ENCODE measurements around the gene NBEA. TPM values are rescaled to one million over a fixed set of nuclear protein-coding genes. Genes with fewer than 3 reads are reported as not detected.

NBEA gene
- total and polyA plus RNA-seq, 2 experiments from 2014 or later = 9.1 to 29.1 TPM

DNA sequence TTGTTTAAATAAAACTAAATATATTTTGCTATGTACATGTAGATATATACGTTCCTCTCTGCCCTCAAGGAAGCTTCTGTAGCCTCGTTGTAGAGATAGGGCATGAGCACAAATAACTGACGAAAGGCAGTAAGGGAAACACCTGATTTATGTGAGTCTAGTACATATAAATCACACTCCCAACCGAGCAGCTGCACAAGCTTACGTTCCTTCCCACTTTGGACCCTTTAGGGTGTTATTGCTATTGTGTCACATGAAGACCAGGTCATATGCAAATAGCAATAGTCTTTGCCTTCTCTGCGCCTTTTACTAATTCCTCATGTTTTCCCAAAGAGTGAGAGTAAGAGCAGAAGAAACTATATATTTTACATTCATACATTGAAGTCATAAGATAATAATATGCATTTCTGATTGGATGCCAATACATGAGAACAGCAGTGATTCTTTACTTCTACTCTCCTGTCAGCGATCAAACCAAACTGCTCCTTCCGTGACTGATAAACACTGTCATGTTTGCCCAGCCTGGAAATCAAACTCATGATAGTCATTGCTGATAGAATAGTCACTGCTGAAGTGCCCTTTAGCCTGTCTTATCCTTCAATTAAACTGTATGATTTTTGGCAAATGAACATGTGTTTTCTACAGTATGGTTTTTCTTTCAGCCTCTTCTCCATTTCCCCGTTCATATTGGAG, 661.7 kb downstream of the NBEA start (continued):
- TF ChIP-seq, protein P1, sequence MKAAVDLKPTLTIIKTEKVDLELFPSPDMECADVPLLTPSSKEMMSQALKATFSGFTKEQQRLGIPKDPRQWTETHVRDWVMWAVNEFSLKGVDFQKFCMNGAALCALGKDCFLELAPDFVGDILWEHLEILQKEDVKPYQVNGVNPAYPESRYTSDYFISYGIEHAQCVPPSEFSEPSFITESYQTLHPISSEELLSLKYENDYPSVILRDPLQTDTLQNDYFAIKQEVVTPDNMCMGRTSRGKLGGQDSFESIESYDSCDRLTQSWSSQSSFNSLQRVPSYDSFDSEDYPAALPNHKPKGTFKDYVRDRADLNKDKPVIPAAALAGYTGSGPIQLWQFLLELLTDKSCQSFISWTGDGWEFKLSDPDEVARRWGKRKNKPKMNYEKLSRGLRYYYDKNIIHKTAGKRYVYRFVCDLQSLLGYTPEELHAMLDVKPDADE (IDR thresholded peaks at IDR 0.05) = no peak

DNA sequence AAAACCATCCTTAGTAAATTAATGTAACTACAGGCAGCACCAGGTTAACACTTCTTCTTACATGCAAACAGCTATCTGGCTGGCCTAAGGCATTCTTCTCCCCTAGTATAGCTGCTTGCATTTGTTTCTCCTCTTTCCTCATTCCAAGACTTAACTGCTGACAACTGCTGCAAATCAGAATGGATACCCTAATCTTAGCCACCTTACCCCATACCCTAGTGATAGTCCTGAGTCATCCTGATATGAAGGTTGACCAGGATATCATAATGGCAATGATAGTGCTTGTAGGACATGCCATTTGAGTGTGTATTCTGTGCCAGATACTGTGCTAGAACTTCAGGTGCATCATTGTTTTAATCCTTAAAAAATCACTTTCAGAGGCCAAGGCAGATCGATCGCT, 672.6 kb downstream of the NBEA start:
- Histone ChIP-seq H3K4me3 (no peak overlapping the region), H4K20me1 (replicated peaks; ENCODE audit: insufficient read depth) (no peaks in the 10 kb centered on the region), H3K9me2 (ENCODE audit: insufficient read depth) (peaks cover 1% of the 10 kb centered on the region; the same call in 1 of the 2 replicates), H3K27me3 (ENCODE audit: insufficient read depth) (no peaks in the 10 kb centered on the region), H2AFZ (no peak overlapping the region), H3K36me3 (ENCODE audit: insufficient read depth) (no peaks in the 10 kb centered on the region), H3K4me1 (ENCODE audit: insufficient read depth) (no peaks in the 10 kb centered on the region), H3K4me2 (no peak overlapping the region), H3F3A (replicated peaks; ENCODE audit: low read depth) (no peaks in the 10 kb centered on the region), H3K79me2 (replicated peaks; ENCODE audit: insufficient read depth) (no peaks in the 10 kb centered on the region), H3K27ac (ENCODE audit: low read depth) (no peak overlapping the region)
- ATAC-seq (no peak), DNase-seq (ENCODE audit: low spot score) (no peak)
- Mint-ChIP-seq H3K4me1 (no peaks in the 10 kb centered on the region), H3K4me3 (no peak overlapping the region), H3K27me3 (ENCODE audit: insufficient read depth, low read depth, poor library complexity) (peaks cover 1% of the 10 kb centered on the region), H3K27ac (no peak overlapping the region), H3K9me3 (no peaks in the 10 kb centered on the region), H3K36me3 (ENCODE audit: low read depth) (no peaks in the 10 kb centered on the region)
- TF ChIP-seq EZH2phosphoT487 (IDR thresholded peaks at IDR 0.05; ENCODE audit: unreplicated experiment) = no peak
- TF ChIP-seq EZH2 (IDR thresholded peaks at IDR 0.05; ENCODE audit: low read depth, unreplicated experiment) = no peak
- TF ChIP-seq, protein P1 (IDR thresholded peaks at IDR 0.05) = no peak

DNA sequence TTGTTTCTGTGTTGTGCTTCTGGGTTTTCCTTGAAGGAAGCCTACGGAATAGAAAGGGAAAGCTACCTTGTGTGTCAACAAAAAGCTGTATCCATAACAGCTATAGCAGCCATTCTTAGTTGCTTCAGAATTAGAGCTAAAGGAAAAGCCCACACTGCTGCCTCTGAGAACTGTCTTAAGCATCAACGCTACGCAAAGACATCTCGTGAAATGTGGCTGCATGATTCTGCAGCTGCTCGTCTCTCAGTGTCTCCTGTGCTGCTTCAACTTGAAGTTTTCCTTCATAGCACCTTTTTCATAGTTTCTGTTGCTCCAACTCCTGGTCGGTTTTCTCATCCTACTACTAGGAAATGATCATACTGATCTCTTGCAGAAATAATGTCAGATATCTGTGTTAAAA, 675.4 kb downstream of the NBEA start:
- no peak overlapping the region for H3K4me3 ChIP-seq
- no peak for ATAC-seq

More for the DNA sequence above, 675.4 kb downstream of the NBEA start:
- no peak for DNase-seq (ENCODE audit: low spot score)
- no peaks in the 10 kb centered on the region for H3K9me3 Mint-ChIP-seq
- Histone ChIP-seq H3K4me2 (no peak overlapping the region), H4K20me1 (replicated peaks; ENCODE audit: insufficient read depth) (no peaks in the 10 kb centered on the region), H2AFZ (no peak overlapping the region), H3K79me2 (replicated peaks; ENCODE audit: insufficient read depth) (no peaks in the 10 kb centered on the region), H3K27me3 (ENCODE audit: insufficient read depth) (no peaks in the 10 kb centered on the region), H3K9me2 (ENCODE audit: insufficient read depth) (0 out of 2 replicates have a peak, but pooled peaks cover 7% of the 10 kb centered on the region), H3F3A (replicated peaks; ENCODE audit: low read depth) (no peaks in the 10 kb centered on the region), H3K36me3 (ENCODE audit: insufficient read depth) (no peaks in the 10 kb centered on the region), H3K4me1 (ENCODE audit: insufficient read depth) (no peaks in the 10 kb centered on the region), H3K27ac (ENCODE audit: low read depth) (no peak overlapping the region)
- H3K36me3 Mint-ChIP-seq (ENCODE audit: low read depth) = no peaks in the 10 kb centered on the region
- H3K4me3 Mint-ChIP-seq = no peak overlapping the region
- H3K27ac Mint-ChIP-seq = no peak overlapping the region
- peaks cover 7% of the 10 kb centered on the region; the same call in 2 of the 3 replicates for H3K4me1 Mint-ChIP-seq
- TF ChIP-seq, protein P1 (IDR thresholded peaks at IDR 0.05) = no peak
- TF ChIP-seq, protein P2, sequence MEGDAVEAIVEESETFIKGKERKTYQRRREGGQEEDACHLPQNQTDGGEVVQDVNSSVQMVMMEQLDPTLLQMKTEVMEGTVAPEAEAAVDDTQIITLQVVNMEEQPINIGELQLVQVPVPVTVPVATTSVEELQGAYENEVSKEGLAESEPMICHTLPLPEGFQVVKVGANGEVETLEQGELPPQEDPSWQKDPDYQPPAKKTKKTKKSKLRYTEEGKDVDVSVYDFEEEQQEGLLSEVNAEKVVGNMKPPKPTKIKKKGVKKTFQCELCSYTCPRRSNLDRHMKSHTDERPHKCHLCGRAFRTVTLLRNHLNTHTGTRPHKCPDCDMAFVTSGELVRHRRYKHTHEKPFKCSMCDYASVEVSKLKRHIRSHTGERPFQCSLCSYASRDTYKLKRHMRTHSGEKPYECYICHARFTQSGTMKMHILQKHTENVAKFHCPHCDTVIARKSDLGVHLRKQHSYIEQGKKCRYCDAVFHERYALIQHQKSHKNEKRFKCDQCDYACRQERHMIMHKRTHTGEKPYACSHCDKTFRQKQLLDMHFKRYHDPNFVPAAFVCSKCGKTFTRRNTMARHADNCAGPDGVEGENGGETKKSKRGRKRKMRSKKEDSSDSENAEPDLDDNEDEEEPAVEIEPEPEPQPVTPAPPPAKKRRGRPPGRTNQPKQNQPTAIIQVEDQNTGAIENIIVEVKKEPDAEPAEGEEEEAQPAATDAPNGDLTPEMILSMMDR (conservative IDR thresholded peaks at IDR 0.05; ENCODE audit: low read depth in 2 of 2) = no peak
- TF ChIP-seq ZNF331 (CRISPR knock-in tag; IDR thresholded peaks at IDR 0.05; ENCODE audit: low read depth) (no peak), CREB1 (CRISPR knock-in tag; IDR thresholded peaks at IDR 0.05; ENCODE audit: low read depth) (no peak), NANOG (IDR thresholded peaks at IDR 0.05; ENCODE audit: borderline replicate concordance) (no peak), POLR2AphosphoS5 (IDR thresholded peaks at IDR 0.05; ENCODE audit: low read depth) (no peak), ZNF114 (CRISPR knock-in tag; IDR thresholded peaks at IDR 0.05) (no peak)
- TF ChIP-seq, protein P3, sequence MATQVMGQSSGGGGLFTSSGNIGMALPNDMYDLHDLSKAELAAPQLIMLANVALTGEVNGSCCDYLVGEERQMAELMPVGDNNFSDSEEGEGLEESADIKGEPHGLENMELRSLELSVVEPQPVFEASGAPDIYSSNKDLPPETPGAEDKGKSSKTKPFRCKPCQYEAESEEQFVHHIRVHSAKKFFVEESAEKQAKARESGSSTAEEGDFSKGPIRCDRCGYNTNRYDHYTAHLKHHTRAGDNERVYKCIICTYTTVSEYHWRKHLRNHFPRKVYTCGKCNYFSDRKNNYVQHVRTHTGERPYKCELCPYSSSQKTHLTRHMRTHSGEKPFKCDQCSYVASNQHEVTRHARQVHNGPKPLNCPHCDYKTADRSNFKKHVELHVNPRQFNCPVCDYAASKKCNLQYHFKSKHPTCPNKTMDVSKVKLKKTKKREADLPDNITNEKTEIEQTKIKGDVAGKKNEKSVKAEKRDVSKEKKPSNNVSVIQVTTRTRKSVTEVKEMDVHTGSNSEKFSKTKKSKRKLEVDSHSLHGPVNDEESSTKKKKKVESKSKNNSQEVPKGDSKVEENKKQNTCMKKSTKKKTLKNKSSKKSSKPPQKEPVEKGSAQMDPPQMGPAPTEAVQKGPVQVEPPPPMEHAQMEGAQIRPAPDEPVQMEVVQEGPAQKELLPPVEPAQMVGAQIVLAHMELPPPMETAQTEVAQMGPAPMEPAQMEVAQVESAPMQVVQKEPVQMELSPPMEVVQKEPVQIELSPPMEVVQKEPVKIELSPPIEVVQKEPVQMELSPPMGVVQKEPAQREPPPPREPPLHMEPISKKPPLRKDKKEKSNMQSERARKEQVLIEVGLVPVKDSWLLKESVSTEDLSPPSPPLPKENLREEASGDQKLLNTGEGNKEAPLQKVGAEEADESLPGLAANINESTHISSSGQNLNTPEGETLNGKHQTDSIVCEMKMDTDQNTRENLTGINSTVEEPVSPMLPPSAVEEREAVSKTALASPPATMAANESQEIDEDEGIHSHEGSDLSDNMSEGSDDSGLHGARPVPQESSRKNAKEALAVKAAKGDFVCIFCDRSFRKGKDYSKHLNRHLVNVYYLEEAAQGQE (IDR thresholded peaks at IDR 0.05; ENCODE audit: unreplicated experiment) = no peak
- H3K27me3 Mint-ChIP-seq (ENCODE audit: insufficient read depth, low read depth, poor library complexity) = peaks cover 1% of the 10 kb centered on the region

Data from GM23338 (cell line).